GM08714 (cell line): ENCODE measurements around the gene ROR2.

ENCODE experiments used
- H3K4me3 ChIP-seq: fragments of 200-500 bp; sonication (Bioruptor generic); 2 replicates; pipeline ENCODE4 v1.5.1; 2014; ENCODE audit warnings: mild to moderate bottlenecking, low read length, inconsistent platforms
- ZNF274 ChIP-seq: IDR thresholded peaks from 2 replicates; pipeline ENCODE4 v1.6.1; 2012; ENCODE audit warnings: mild to moderate bottlenecking, low read depth, low read length

Gene ROR2

GRCh38 chr9:91727972-91728371, 222.1 kb downstream of the ROR2 start:
- H3K4me3 ChIP-seq, result no peak overlapping the region
- no peak for TF ChIP-seq ZNF274

GRCh38 chr9:91727316-91727861, 222.6 kb downstream of the ROR2 start:
- TF ChIP-seq ZNF274, result no peak
- no peak overlapping the region for H3K4me3 ChIP-seq

- no peak for TF ChIP-seq ZNF274
Measured at GRCh38 chr9:91726406-91727100, 223.5 kb downstream of the ROR2 start.

GRCh38 chr9:91725651-91726050, 224.4 kb downstream of the ROR2 start:
- TF ChIP-seq ZNF274, result no peak
- no peak overlapping the region for H3K4me3 ChIP-seq

More at GRCh38 chr9:91726406-91727100, 223.5 kb downstream of the ROR2 start:
- H3K4me3 ChIP-seq, result no peak overlapping the region

- no peak for TF ChIP-seq ZNF274
- H3K4me3 ChIP-seq, result no peak overlapping the region
Measured at GRCh38 chr9:91724609-91725505, 225.2 kb downstream of the ROR2 start.

GRCh38 chr9:91724068-91724440, 226.0 kb downstream of the ROR2 start:
- no peak for TF ChIP-seq ZNF274

GRCh38 chr9:91723420-91724067, 226.5 kb downstream of the ROR2 start:
- no peak overlapping the region for H3K4me3 ChIP-seq
- no peak for TF ChIP-seq ZNF274

More at GRCh38 chr9:91724068-91724440, 226.0 kb downstream of the ROR2 start:
- no peak overlapping the region for H3K4me3 ChIP-seq

GRCh38 chr9:91720751-91721705, 229.0 kb downstream of the ROR2 start:
- TF ChIP-seq ZNF274, result no peak
- no peak overlapping the region for H3K4me3 ChIP-seq

GRCh38 chr9:91720313-91720712, 229.7 kb downstream of the ROR2 start:
- no peak for TF ChIP-seq ZNF274
- H3K4me3 ChIP-seq, result no peak overlapping the region

- TF ChIP-seq ZNF274, result no peak
- H3K4me3 ChIP-seq, result no peak overlapping the region
Measured at GRCh38 chr9:91718071-91718470, 232.0 kb downstream of the ROR2 start.

- no peak for TF ChIP-seq ZNF274
- no peak overlapping the region for H3K4me3 ChIP-seq
Measured at GRCh38 chr9:91716815-91717214, 233.2 kb downstream of the ROR2 start.

- H3K4me3 ChIP-seq, result no peak overlapping the region
- TF ChIP-seq ZNF274, result no peak
Measured at GRCh38 chr9:91716239-91716638, 233.8 kb downstream of the ROR2 start.
